HG02970 (cell line): ENCODE measurements around the gene DDX42.
"Not testable (repeated sequence)": the region's sequence is repeated elsewhere in the genome, so short reads cannot be mapped to it uniquely, and the experiment has no call there.

Experiments
- ATAC-seq: cut with Tn5 transposase; IDR thresholded peaks from one replicate; pipeline ENCODE4 v1.9.1; 2021; ENCODE audit warnings: mild to moderate bottlenecking, moderate library complexity, moderate number of reproducible peaks; ENCODE audit not compliant: unreplicated experiment, low FRiP score

The DDX42 gene

DNA sequence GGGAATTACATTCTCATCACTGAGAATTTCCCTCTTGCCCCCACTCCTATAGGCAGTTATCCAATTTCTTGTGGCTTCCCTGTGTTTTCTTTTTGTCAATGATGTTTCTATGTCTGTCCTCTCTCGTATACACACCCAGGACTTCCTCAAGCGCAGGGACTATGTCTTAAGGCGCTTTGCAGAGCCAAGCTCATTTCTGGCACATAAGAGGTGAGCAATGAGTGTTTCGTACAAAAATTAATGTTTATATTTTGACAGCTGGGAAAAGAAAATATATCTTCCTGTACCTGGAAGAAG is 947 bp downstream of the DDX42 start:
- ATAC-seq = no peak

DNA sequence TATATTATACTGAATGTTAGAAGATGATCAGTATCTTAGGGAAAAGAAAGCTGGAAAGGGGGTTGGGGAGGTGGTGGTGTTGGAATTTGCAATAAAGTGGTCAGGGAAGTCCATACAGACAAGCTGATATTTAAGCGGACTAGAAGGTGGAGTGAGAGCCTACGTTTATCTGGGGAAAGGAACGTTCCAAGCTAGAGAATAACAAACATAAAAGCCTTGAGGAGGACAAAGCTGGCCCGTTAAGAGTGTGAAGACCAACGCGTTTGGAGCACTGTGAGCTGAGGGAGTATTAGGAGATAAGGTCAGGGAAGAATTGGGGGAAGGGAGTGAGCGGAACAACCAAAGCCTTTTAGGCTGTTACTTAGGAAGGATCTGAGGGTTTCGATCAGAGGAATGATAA is 1.4 kb downstream of the DDX42 start:
- ATAC-seq = no peak

DNA sequence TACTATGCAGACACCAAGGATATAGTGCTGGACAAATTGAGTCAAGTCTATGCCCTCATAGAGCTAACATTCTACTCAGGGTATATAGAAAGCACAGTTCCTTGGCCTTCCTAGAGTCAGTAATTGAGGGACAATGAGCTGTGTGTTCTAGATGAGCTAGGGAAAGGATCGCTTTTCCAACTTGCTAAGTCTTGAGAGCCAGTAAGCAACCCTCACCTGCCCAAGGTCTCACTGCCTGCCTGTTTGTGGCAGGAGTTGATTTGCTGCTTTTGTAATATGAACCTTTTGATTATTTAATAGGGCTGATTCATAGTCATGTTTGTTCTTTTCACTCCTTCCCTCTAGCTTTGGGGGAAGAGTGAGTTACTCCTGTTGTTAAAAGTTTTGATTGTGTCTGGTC is 6.5 kb downstream of the DDX42 start:
- ATAC-seq = no peak

DNA sequence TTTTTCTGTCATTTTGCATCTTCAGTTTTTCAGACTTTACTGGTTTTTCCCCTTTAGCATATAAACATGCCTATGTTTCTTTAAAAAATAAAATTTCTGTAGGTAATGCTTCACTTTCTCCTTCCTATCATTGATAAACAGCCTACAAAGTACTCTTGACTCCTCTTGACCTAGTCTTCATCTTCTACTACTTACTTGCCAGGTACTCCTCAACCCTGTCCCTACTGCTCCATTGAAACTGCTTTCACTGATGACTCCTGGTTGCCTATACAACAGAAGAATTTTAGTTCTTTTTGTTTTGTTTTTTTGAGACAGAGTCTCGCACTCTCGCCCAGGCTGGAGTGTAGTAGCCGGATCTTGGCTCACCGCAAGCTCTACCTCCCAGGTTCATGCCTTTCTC is 7.0 kb downstream of the DDX42 start:
- ATAC-seq = no peak

DNA sequence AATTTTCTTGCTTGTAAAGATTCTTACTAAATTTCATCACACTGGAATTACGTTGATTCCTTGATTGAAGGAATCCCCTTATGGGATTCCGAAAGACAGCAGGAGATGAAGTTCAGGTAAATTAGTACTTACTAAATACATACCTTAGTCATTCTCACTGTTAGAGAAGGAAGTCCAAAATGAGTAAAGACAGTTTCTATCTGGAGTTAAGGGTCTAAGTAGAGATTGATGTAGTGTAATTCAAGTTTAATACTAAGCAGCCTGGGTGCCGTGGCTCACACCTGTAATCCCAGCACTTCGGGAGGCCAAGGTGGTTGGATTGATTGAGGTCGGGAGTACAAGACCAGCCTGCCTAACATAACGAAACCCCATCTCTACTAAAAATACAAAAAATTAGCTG is 9.6 kb downstream of the DDX42 start:
- no peak for ATAC-seq

GRCh38 chr17:63785556-63785955 is 11.6 kb downstream of the DDX42 start:
- ATAC-seq = no peak

DNA sequence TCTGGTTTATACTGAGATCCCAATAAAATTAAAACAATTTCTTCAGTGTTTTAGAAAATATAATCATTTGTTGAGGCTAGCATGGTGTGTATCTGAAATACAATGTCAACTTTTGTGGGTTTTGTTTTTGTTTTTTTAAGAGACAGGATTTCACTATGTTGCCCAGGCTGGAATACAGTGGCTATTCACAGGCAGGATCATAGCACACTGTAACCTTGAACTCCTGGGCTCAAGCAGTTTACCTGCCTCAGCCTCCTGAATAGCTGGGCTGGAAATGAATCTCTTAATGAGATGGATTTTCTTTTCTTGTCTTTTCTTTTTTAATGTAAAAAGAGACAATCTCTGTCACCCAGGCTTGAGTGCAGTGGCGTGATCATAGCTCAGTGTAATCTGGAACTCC is 12.1 kb downstream of the DDX42 start:
- no peak for ATAC-seq

GRCh38 chr17:63786971-63787711 is 13.2 kb downstream of the DDX42 start:
- ATAC-seq = no peak

- no peak for ATAC-seq
Measured at GRCh38 chr17:63790057-63790456, 16.1 kb downstream of the DDX42 start.

DNA sequence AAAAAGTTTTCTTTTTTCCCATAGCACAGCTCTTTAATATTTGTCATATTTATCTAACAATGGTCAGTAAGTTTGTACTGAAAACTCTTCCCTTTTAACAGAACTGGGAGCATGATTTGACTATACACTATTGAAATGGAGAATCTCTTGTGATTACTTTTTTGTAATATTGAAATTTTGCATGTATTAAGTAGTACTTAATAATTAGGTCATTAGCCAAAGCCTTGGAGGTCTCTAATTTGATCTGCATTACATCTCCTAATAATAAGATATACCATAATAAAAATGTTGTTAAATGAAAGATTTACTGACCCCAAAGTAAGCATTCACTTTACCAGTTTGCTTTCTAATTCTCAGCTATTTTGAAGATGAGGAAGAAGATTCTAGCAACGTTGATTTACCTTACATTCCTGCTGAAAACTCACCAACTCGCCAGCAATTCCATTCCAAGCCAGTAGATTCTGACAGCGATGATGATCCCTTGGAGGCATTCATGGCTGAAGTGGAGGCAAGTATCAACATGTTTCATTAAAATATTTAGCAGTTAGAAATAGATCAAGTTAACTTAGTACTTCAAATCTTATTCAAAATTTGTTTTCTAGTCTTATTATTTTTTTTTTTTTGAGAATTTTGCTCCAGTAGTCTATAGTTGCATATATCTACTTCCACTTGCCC is 18.2 kb downstream of the DDX42 start:
- ATAC-seq = no peak

DNA sequence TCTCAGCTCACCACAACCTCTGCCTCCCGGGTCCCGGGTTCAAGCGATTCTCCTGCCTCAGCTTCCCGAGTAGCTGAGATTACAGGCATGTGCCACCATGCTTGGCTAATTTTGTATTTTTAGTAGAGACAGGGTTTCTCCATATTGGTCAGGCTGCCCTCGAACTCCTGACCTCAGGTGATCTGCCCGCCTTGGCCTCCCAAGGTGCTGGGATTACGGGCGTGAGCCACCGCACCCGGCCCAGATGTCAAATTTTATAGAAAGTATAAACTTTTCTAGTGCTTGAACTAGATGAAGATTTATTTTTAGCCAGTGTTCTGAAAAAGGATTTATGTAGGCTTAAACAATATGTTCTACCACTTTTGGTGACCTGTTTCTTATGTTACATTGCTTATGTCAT is 22.4 kb downstream of the DDX42 start:
- not testable (repeated sequence) for ATAC-seq

GRCh38 chr17:63798572-63799106 is 24.7 kb downstream of the DDX42 start:
- ATAC-seq = no peak

DNA sequence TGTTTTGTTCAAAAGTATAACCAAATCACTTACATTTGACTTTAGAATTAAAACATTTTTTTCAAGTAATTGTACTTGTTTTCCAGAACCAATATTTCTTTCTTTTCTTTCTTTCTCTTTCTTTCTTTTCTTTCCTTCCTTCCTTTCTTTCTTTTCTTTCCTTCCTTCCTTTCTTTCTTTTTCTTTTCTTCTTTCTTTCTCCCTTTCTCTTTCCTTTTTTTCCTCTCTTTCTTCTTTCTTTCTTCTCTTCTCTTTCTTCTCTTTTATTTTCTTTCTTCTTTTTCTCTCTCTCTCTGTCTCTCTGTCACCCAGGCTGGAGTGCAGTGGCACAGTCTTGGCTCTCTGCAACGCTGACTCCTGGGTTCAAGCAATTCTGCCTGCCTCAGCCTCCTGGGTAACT is 26.8 kb downstream of the DDX42 start:
- no peak for ATAC-seq

GRCh38 chr17:63804328-63804727 is 30.4 kb downstream of the DDX42 start:
- ATAC-seq = no peak

DNA sequence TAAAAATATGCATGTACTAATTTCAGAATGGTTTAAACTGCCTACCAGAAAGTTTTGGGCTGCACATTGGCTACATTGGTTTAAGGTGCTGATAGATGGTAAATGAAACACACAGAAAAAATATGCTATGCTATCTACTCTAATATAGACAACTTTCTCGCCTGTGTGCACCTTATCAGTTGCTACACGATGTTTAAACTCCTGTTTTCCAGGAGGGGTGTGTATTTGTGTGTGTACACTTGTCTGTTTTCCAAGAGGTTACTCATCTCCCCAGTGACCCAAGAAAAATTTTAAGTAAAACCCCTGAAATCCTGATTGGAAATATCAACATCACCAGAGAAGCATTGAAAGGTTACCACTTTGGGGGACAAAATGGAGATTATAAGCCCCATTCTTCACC is 31.6 kb downstream of the DDX42 start:
- ATAC-seq = no peak

GRCh38 chr17:63809970-63810369 is 36.0 kb downstream of the DDX42 start:
- ATAC-seq = no peak

- ATAC-seq = no peak
Measured at GRCh38 chr17:63816123-63816522, 42.2 kb downstream of the DDX42 start.

- no peak for ATAC-seq
Measured at GRCh38 chr17:63816669-63817068, 42.7 kb downstream of the DDX42 start.

- no peak for ATAC-seq
Measured at GRCh38 chr17:63817736-63818385, 43.9 kb downstream of the DDX42 start.

- no peak for ATAC-seq
Measured at GRCh38 chr17:63819131-63819530, 45.2 kb downstream of the DDX42 start.
